ENCODE results near the gene MED13L. TPM values are rescaled to one million over a fixed set of nuclear protein-coding genes. Genes with fewer than 3 reads are reported as not detected.
"Not testable (repeated sequence)": the region's sequence is repeated elsewhere in the genome, so short reads cannot be mapped to it uniquely, and the experiment has no call there.

Gene MED13L
- polyA plus RNA-seq, 1 donor (not counting 4 experiments of a cell fraction or from before 2014, with no cell fraction given), result 31.7 TPM

DNA sequence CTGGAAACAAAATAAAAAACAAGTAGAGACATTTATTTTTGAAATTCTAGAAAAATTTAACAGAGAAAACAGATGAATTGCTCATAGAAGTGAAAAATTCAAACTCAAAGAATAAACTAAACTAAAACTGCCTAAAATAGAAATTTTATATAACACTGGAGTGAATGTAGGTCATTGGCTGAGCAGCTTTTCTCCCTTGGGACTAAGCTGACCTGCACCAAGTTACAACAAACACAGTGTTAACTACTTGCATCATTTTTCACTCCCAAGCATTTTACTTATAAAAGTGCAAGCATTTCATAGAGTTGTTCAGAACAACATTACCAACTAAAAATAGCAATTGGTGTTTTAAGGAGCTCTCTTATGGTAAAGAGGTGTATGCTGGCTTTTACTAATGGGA, 298.1 kb downstream of the MED13L start:
- peaks cover 8 to 17% of the 10 kb centered on the region in 2 experiments for H3K36me3 ChIP-seq (ENCODE audit: control insufficient read depth in 2 of 2, extremely low read depth in 1 of 2, insufficient read depth in 2 of 2, low read length in 2 of 2)
- H3K4me3 ChIP-seq (ENCODE audit: control insufficient read depth in 2 of 3, extremely low read depth in 1 of 3, insufficient read depth in 2 of 3, low read depth in 1 of 3, low read length in 3 of 3), result no peak overlapping the region
- H3K4me1 ChIP-seq (ENCODE audit: control insufficient read depth, extremely low read depth, insufficient read depth, low read length), result no peaks in the 10 kb centered on the region
- H3K27ac ChIP-seq (ENCODE audit: control insufficient read depth, insufficient read depth, low read length), result no peak overlapping the region
- DNase-seq (ENCODE audit: low read depth, low spot score) (no peak), FAIRE-seq (no peak)
- H3K9me1 ChIP-seq (ENCODE audit: control insufficient read depth, extremely low read depth, insufficient read depth, low read length), result no peaks in the 10 kb centered on the region
- TF ChIP-seq EZH2 (IDR thresholded peaks at IDR 0.05; ENCODE audit: low read length), result no peak
- no peak for TF ChIP-seq CTCF (optimal IDR thresholded peaks at IDR 0.05 in 1 of 3, IDR thresholded peaks at IDR 0.05 in 1 of 3, conservative IDR thresholded peaks at IDR 0.05 in 1 of 3; ENCODE audit: extremely low read depth in 1 of 3, insufficient read depth in 2 of 3, low read length in 3 of 3)
- no peaks in the 10 kb centered on the region for H4K20me1 ChIP-seq (ENCODE audit: control insufficient read depth, extremely low read depth, insufficient read depth, low read length)
- H3K4me2 ChIP-seq (ENCODE audit: control insufficient read depth, extremely low read depth, insufficient read depth, low read depth, low read length), result no peak overlapping the region
- no peaks in the 10 kb centered on the region for H3K79me2 ChIP-seq (ENCODE audit: control insufficient read depth, insufficient read depth, low read length)
- dilution Hi-C loops (cut with MboI; ENCODE audit: extremely low pct_ligation_motif_present, low sequenced_read_pairs), result no loop called here
- no peak overlapping the region for H2AFZ ChIP-seq (ENCODE audit: control insufficient read depth, low read length)
- H3K9me3 ChIP-seq (ENCODE audit: control insufficient read depth, low read depth, low read length), result no peaks in the 10 kb centered on the region
- no peaks in the 10 kb centered on the region for H3K27me3 ChIP-seq (ENCODE audit: control insufficient read depth, extremely low read depth, insufficient read depth, low read length)
- H3K9ac ChIP-seq (ENCODE audit: control insufficient read depth, extremely low read depth, insufficient read depth, low read length), result no peak overlapping the region

GRCh38 chr12:115976829-115977228, 300.7 kb downstream of the MED13L start:
- H3K79me2 ChIP-seq (ENCODE audit: control insufficient read depth, insufficient read depth, low read length); H3K9me3 ChIP-seq (ENCODE audit: control insufficient read depth, low read depth, low read length); DNase-seq (ENCODE audit: low read depth, low spot score); H3K9ac ChIP-seq (ENCODE audit: control insufficient read depth, extremely low read depth, insufficient read depth, low read length); H3K4me3 ChIP-seq (ENCODE audit: control insufficient read depth in 2 of 3, extremely low read depth in 1 of 3, insufficient read depth in 2 of 3, low read depth in 1 of 3, low read length in 3 of 3); H4K20me1 ChIP-seq (ENCODE audit: control insufficient read depth, extremely low read depth, insufficient read depth, low read length); H3K27ac ChIP-seq (ENCODE audit: control insufficient read depth, insufficient read depth, low read length); H3K4me2 ChIP-seq (ENCODE audit: control insufficient read depth, extremely low read depth, insufficient read depth, low read depth, low read length); H3K9me1 ChIP-seq (ENCODE audit: control insufficient read depth, extremely low read depth, insufficient read depth, low read length); FAIRE-seq; H2AFZ ChIP-seq (ENCODE audit: control insufficient read depth, low read length); H3K4me1 ChIP-seq (ENCODE audit: control insufficient read depth, extremely low read depth, insufficient read depth, low read length); H3K27me3 ChIP-seq (ENCODE audit: control insufficient read depth, extremely low read depth, insufficient read depth, low read length); dilution Hi-C loops (cut with MboI; ENCODE audit: extremely low pct_ligation_motif_present, low sequenced_read_pairs): not testable (repeated sequence)
- peaks cover 12 to 14% of the 10 kb centered on the region in 2 experiments for H3K36me3 ChIP-seq (ENCODE audit: control insufficient read depth in 2 of 2, extremely low read depth in 1 of 2, insufficient read depth in 2 of 2, low read length in 2 of 2)

DNA sequence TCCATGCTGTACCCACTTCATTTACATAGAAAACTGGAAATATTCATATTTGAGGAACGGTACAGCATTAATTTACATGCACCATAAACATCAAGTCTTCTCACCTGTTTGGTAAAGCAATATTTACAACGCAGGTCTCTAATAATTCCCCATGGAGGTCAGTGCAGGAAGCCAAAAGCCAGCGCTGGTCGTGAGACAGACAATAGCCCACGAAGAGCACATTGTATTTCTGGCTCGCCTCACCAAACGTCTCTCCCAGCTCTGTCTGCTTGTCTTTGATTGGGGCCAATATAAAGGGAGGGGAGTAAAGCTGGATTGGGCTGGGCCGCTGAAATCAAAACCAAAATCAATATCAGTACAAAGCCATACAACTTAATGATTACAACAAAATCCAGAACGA, 302.1 kb downstream of the MED13L start:
- TF ChIP-seq CTCF (optimal IDR thresholded peaks at IDR 0.05 in 1 of 3, IDR thresholded peaks at IDR 0.05 in 1 of 3, conservative IDR thresholded peaks at IDR 0.05 in 1 of 3; ENCODE audit: extremely low read depth in 1 of 3, insufficient read depth in 2 of 3, low read length in 3 of 3) (no peak), EZH2 (IDR thresholded peaks at IDR 0.05; ENCODE audit: low read length) (no peak)

More for the DNA sequence above, 302.1 kb downstream of the MED13L start:
- DNase-seq (ENCODE audit: low read depth, low spot score) (no peak), FAIRE-seq (no peak)
- no peaks in the 10 kb centered on the region for H3K4me1 ChIP-seq (ENCODE audit: control insufficient read depth, extremely low read depth, insufficient read depth, low read length)
- no peaks in the 10 kb centered on the region for H3K9me3 ChIP-seq (ENCODE audit: control insufficient read depth, low read depth, low read length)
- H3K27me3 ChIP-seq (ENCODE audit: control insufficient read depth, extremely low read depth, insufficient read depth, low read length), result no peaks in the 10 kb centered on the region
- dilution Hi-C loops (cut with MboI; ENCODE audit: extremely low pct_ligation_motif_present, low sequenced_read_pairs), result no loop called here
- no peak overlapping the region for H3K4me3 ChIP-seq (ENCODE audit: control insufficient read depth in 2 of 3, extremely low read depth in 1 of 3, insufficient read depth in 2 of 3, low read depth in 1 of 3, low read length in 3 of 3)
- H3K4me2 ChIP-seq (ENCODE audit: control insufficient read depth, extremely low read depth, insufficient read depth, low read depth, low read length), result no peak overlapping the region
- no peaks in the 10 kb centered on the region for H3K9me1 ChIP-seq (ENCODE audit: control insufficient read depth, extremely low read depth, insufficient read depth, low read length)
- H3K36me3 ChIP-seq (ENCODE audit: control insufficient read depth in 2 of 2, extremely low read depth in 1 of 2, insufficient read depth in 2 of 2, low read length in 2 of 2), result peaks cover 12 to 17% of the 10 kb centered on the region in 2 experiments
- no peak overlapping the region for H2AFZ ChIP-seq (ENCODE audit: control insufficient read depth, low read length)
- H3K79me2 ChIP-seq (ENCODE audit: control insufficient read depth, insufficient read depth, low read length), result no peaks in the 10 kb centered on the region
- H3K27ac ChIP-seq (ENCODE audit: control insufficient read depth, insufficient read depth, low read length), result no peak overlapping the region
- no peak overlapping the region for H3K9ac ChIP-seq (ENCODE audit: control insufficient read depth, extremely low read depth, insufficient read depth, low read length)
- no peaks in the 10 kb centered on the region for H4K20me1 ChIP-seq (ENCODE audit: control insufficient read depth, extremely low read depth, insufficient read depth, low read length)

Measured in keratinocyte (primary cell).